GM18507 (cell line): ENCODE results near the gene CBLN4.

Experiments
- DNase-seq: peaks from one replicate; pipeline ENCODE4 v3.0.0; 2011; ENCODE audit warnings: low read depth; ENCODE audit not compliant: insufficient read length; ENCODE audit errors: extremely low spot score
- FAIRE-seq: peaks from 2 replicates; lab custom pipeline; 2011; peaks lifted over from hg19 to GRCh38; lab: Jason Lieb, UNC

CBLN4 gene

GRCh38 chr20:55953201-55953600, 52.1 kb downstream of the CBLN4 start:
- FAIRE-seq (no peak), DNase-seq (no peak)

- DNase-seq = no peak
- FAIRE-seq = no peak
Measured at GRCh38 chr20:55947701-55948100, 57.6 kb downstream of the CBLN4 start.
